PC-9 (cell line): ENCODE results near the gene NFATC1. TPM values are rescaled to one million over a fixed set of nuclear protein-coding genes. Genes with fewer than 3 reads are reported as not detected.

Source experiments
- BruUV-seq: library from RNA; stranded (reverse); fragments of 400-500 nt; replicated peaks from 2 replicates; lab custom pipeline; 2021; lab: Mats Ljungman, UMichigan
- CTCF ChIA-PET: fragments of 300-600 bp; sonication (Branson Sonifier 250); formaldehyde crosslinking; loops from one replicate; lab custom pipeline; 2022; ENCODE audit warnings: antibody characterized with exemption; lab: Charles Lee
- POLR2A ChIA-PET: fragments of 300-600 bp; sonication (Branson Sonifier 250); formaldehyde crosslinking; loops from one replicate; lab custom pipeline; 2022; ENCODE audit warnings: antibody characterized with exemption; ENCODE audit not compliant: unreplicated experiment; lab: Charles Lee
- DNase-seq, 2 experiments: peaks; one replicate each; pipeline versions ENCODE4 v3.0.0 to v3.0.0-alpha.2; 2015 to 2022; ENCODE audit warnings: mixed read lengths in 1 of 2
- H2AFZ ChIP-seq: fragments of 200-600 bp; sonication (generic); 2 replicates; pipeline ENCODE4 v1.8.1; 2017; ENCODE audit warnings: antibody characterized with exemption
- H3F3A ChIP-seq: fragments of 200-600 bp; sonication (generic); 2 replicates; pipeline ENCODE4 v1.8.1; 2017; ENCODE audit warnings: antibody characterized with exemption, mild to moderate bottlenecking, low read depth; ENCODE audit not compliant: insufficient read depth
- H3K27ac ChIP-seq: fragments of 200-600 bp; sonication (generic); 2 replicates; pipeline ENCODE4 v1.6.1; 2016; ENCODE audit warnings: mixed run types
- H3K27me3 ChIP-seq: fragments of 200-600 bp; sonication (generic); 2 replicates; pipeline ENCODE4 v1.6.1; 2016; ENCODE audit warnings: low read depth, mixed run types; ENCODE audit not compliant: insufficient read depth
- H3K36me3 ChIP-seq: fragments of 200-600 bp; sonication (generic); 2 replicates; pipeline ENCODE4 v1.6.1; 2016; ENCODE audit warnings: low read depth, mixed run types
- H3K4me1 ChIP-seq: fragments of 200-600 bp; sonication (generic); replicated peaks from 2 replicates; pipeline ENCODE4 v1.6.1; 2016; ENCODE audit warnings: mixed run types; ENCODE audit not compliant: insufficient read depth
- H3K4me2 ChIP-seq: fragments of 200-600 bp; sonication (generic); 2 replicates; pipeline ENCODE4 v1.6.1; 2017; ENCODE audit warnings: mixed run types
- H3K4me3 ChIP-seq: fragments of 200-600 bp; sonication (generic); 2 replicates; pipeline ENCODE4 v1.6.1; 2016; ENCODE audit warnings: mixed run types
- H3K79me2 ChIP-seq: fragments of 200-600 bp; sonication (generic); 2 replicates; pipeline ENCODE4 v1.6.1; 2017; ENCODE audit warnings: low read depth, mixed run types
- H3K9me2 ChIP-seq: fragments of 200-600 bp; sonication (generic); 2 replicates; pipeline ENCODE4 v1.8.1; 2017; ENCODE audit warnings: mild to moderate bottlenecking; ENCODE audit not compliant: insufficient read depth
- H3K9me3 ChIP-seq: fragments of 200-600 bp; sonication (generic); 2 replicates; pipeline ENCODE4 v1.8.1; 2016; ENCODE audit warnings: low read depth; ENCODE audit not compliant: insufficient read depth
- H4K20me1 ChIP-seq: fragments of 200-600 bp; sonication (generic); 2 replicates; pipeline ENCODE4 v1.8.1; 2017; ENCODE audit not compliant: insufficient read depth
- EZH2 ChIP-seq: fragments of 200-600 bp; sonication (generic); IDR thresholded peaks from 2 replicates; pipeline ENCODE4 v1.8.0; 2017; ENCODE audit warnings: antibody characterized with exemption, low read depth
- intact Hi-C: fragments of 100-400 bp; cut with micrococcal nuclease; formaldehyde crosslinking; loops from one replicate; pipeline ENCODE4 v1.10.0; 2022; ENCODE audit not compliant: unreplicated experiment
- total RNA-seq: library from RNA; stranded (reverse); gene quantifications from 2 replicates; pipeline ENCODE4 v1.2.3, GENCODE V29; 2021
- TF ChIP-seq, protein P1 (sequence below): fragments of 200-600 bp; sonication (generic); conservative IDR thresholded peaks from 2 replicates; pipeline ENCODE4 v1.6.1; 2017; ENCODE audit warnings: mixed run types, antibody characterized with exemption, mild to moderate bottlenecking, moderate library complexity

NFATC1 gene
- total RNA-seq, 1 experiment from 2014 or later: 2.6 TPM

DNA sequence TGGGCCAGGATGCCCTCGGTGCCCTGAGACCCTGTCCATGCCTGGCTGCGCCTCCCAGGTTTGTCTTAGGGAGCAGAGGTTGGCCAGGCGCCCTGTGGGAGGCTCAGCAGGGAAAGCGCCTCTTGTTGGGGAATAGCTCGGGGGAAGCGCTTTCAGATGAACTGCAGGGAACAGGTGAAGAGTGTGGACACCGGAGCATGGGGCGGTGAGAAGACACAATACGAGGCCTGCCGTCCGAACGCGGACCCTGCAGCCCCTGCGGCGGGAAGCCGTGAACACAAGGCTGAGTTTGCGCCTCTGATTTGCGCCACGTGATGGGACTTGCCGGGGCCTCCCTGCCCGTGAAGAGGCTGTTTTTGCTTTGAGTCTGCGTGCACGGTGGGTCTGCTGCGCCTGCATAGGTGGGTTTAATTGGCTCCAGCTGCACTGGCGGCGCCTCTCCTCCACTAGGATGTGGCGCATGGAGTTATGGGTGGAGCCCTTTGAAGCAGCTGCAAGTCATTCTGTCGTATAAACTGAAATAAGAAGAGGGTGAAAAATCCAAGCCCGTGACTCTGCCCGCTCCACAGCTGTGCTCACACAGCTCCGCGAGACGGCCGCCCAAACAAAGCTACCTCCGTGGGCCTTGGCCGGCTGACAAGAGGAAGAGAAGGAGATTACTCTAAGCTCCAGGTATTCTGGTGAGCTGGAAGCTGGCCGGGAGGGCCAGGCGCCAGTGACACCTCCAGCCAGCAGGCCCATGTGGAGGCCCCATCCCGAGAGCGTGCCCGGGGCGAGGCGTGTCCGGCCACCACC is 180.4 kb downstream of the NFATC1 start:
- Histone ChIP-seq H3K4me2 (no peak overlapping the region), H3K4me3 (no peak overlapping the region), H3K9me2 (no peaks in the 10 kb centered on the region), H4K20me1 (no peaks in the 10 kb centered on the region), H3F3A (no peaks in the 10 kb centered on the region), H2AFZ (no peak overlapping the region), H3K36me3 (no peaks in the 10 kb centered on the region; the same call in 1 of the 2 replicates), H3K27me3 (peaks cover 94% of the 10 kb centered on the region), H3K4me1 (no peaks in the 10 kb centered on the region), H3K27ac (no peak overlapping the region), H3K9me3 (no peaks in the 10 kb centered on the region), H3K79me2 (no peaks in the 10 kb centered on the region)
- BruUV-seq: no TSS peak
- no peak for DNase-seq
- POLR2A ChIA-PET: no interaction called here
- intact Hi-C loops: no loop called here
- no peak for TF ChIP-seq EZH2
- TF ChIP-seq, protein P1, sequence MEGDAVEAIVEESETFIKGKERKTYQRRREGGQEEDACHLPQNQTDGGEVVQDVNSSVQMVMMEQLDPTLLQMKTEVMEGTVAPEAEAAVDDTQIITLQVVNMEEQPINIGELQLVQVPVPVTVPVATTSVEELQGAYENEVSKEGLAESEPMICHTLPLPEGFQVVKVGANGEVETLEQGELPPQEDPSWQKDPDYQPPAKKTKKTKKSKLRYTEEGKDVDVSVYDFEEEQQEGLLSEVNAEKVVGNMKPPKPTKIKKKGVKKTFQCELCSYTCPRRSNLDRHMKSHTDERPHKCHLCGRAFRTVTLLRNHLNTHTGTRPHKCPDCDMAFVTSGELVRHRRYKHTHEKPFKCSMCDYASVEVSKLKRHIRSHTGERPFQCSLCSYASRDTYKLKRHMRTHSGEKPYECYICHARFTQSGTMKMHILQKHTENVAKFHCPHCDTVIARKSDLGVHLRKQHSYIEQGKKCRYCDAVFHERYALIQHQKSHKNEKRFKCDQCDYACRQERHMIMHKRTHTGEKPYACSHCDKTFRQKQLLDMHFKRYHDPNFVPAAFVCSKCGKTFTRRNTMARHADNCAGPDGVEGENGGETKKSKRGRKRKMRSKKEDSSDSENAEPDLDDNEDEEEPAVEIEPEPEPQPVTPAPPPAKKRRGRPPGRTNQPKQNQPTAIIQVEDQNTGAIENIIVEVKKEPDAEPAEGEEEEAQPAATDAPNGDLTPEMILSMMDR: no peak
- CTCF ChIA-PET: no interaction called here

DNA sequence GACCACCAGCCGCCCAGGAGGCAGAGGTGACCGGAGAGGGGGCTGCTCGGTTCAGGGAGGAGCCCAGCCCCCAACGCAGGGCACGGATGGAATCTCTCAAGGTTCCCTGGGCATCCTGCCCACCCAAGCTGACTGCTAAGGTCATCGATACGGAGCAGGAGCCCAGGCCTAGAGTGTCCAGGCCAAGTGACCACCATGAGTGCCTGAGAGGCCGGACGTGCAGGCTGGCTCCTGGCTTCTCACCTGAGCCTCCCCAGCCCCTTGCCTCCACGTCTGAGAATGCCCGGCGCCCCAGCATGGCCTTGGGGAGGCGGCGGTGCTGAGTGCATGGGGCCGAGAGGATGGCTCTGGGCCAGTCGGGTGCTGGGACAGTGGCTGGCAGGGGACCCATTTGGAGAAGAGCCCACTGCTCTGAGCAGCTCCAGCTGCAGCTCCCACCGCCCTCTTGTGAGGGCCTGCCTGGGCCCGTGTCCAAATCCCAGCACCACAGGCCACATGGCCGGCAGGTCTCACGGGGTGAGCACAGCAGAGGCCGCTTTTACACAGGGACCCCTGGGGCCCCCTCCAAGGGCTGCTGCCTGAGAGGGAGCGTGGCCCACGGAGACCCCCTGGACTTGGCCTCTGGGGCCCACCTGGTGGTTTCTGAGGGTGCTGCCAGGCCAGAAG is 181.1 kb downstream of the NFATC1 start:
- peaks cover 88% of the 10 kb centered on the region for H3K27me3 ChIP-seq
- CTCF ChIA-PET: no interaction called here
- peaks cover 4% of the 10 kb centered on the region; the same call in 1 of the 2 replicates for H3F3A ChIP-seq
- H3K4me3 ChIP-seq: no peak overlapping the region
- H3K36me3 ChIP-seq: no peaks in the 10 kb centered on the region; the same call in 1 of the 2 replicates
- H3K27ac ChIP-seq: no peak overlapping the region
- BruUV-seq: no TSS peak
- H4K20me1 ChIP-seq: no peaks in the 10 kb centered on the region
- intact Hi-C loops: no loop called here
- no peak overlapping the region for H3K4me2 ChIP-seq
- DNase-seq: no peak
- no peaks in the 10 kb centered on the region for H3K4me1 ChIP-seq
- H2AFZ ChIP-seq: no peak overlapping the region
- POLR2A ChIA-PET: no interaction called here
- peaks cover under 1% of the 10 kb centered on the region; the same call in 1 of the 2 replicates for H3K9me3 ChIP-seq
- no peaks in the 10 kb centered on the region for H3K9me2 ChIP-seq
- no peak for TF ChIP-seq EZH2
- TF ChIP-seq, protein P1: no peak
- no peaks in the 10 kb centered on the region for H3K79me2 ChIP-seq

DNA sequence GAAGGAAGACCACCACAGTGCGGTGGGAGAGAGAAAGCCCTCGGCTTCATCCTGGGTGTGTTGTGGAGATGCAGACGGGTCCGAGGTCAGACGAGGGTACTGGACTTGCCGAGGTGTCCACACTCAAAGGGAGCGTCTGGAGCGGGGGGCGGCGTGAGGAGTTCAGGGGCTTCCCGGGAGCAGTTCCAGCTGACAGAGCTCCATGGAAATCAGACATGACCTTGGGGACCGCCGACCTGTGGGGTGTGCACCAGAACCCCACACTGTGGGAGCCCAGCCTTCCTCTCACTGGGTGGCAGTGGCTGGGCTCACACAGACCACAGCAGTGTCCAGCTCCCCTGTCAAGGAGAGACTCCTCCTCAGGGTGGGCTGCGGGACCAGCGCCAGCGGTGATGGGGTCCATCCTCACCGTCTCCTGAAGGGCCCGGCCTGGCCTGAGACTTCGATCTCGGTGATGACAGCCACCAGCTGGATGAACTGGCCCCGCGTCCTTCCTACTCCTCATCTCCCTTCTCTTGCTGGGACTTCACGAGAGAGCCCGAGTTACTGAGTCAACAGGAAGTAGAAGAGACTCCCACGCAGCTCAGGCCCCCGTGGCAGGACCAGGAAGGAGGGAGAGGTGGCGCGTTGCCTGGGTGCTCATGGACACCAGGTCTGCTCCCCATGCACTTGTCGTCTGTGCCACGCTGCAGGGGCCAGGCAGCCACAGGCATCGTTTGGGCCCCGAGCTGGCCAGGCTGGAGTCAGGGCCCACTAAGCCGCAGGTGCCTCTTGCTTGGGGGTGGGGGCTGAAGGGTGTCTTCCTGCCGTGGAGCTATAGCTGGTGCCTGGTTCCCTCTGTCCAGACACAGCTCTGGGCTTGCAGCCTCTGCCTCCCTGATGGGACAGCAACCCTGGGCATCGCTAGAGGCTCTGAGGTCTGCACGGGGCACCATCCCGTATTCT is 182.0 kb downstream of the NFATC1 start:
- TF ChIP-seq, protein P1: no peak
- no peak for TF ChIP-seq EZH2
- no peak overlapping the region for H3K4me2 ChIP-seq
- peaks cover 13% of the 10 kb centered on the region for H3F3A ChIP-seq
- H3K9me2 ChIP-seq: no peaks in the 10 kb centered on the region
- no peaks in the 10 kb centered on the region; the same call in 1 of the 2 replicates for H3K36me3 ChIP-seq
- ChIA-PET POLR2A (no interaction called here), CTCF (no interaction called here)
- no peak overlapping the region for H2AFZ ChIP-seq
- H3K27me3 ChIP-seq: peaks cover 79% of the 10 kb centered on the region
- no TSS peak for BruUV-seq
- H4K20me1 ChIP-seq: no peaks in the 10 kb centered on the region
- H3K27ac ChIP-seq: no peak overlapping the region
- intact Hi-C loops: no loop called here
- no peaks in the 10 kb centered on the region for H3K79me2 ChIP-seq
- H3K9me3 ChIP-seq: peaks cover 9% of the 10 kb centered on the region; the same call in 1 of the 2 replicates
- no peaks in the 10 kb centered on the region for H3K4me1 ChIP-seq
- no peak for DNase-seq
- no peak overlapping the region for H3K4me3 ChIP-seq
